ENCODE measurements around the gene SPATA3.
A peak's percentile ranks its signal among the peaks of the same experiment; 100 is the strongest.

Gene SPATA3

GRCh38 chr2:231051116-231051515 is 55.2 kb downstream of the SPATA3 start:
- DNase-seq = no peak

- peak; percentile 28 for DNase-seq
Observed at GRCh38 chr2:231052494-231053451, 56.9 kb downstream of the SPATA3 start.

GRCh38 chr2:231053846-231054245 is 57.9 kb downstream of the SPATA3 start:
- DNase-seq = no peak

GRCh38 chr2:231056453-231057416 is 60.8 kb downstream of the SPATA3 start, which contains the start of gene PSMD1:
Gene PSMD1 (plus strand): TSS chr2:231056867. CDS start chr2:231057026, 159 bp downstream.
- DNase-seq = peak; percentile 67

GRCh38 chr2:231057590-231057989 is 61.7 kb downstream of the SPATA3 start:
- DNase-seq = no peak

Data from NCI-H2029 treated with DMSO at 0.1 percent for 48 hours (cell line).